Activated CD8-positive, alpha-beta memory T cell treated with anti-CD3 and anti-CD28 coated beads, Interleukin-2, amount 10 ng/mL, durations not matched to agents 7 days and 5 days (primary cell): ENCODE results near the gene STK39. TPM values are rescaled to one million over a fixed set of nuclear protein-coding genes. Genes with fewer than 3 reads are reported as not detected.

Experiments
- ATAC-seq: fragments of 150-1000 bp; cut with Tn5 transposase; one replicate; pipeline ENCODE4 v1.10.0; 2021; ENCODE audit warnings: moderate library complexity
- CTCF ChIA-PET: fragments of 350-600 bp; sonication (Branson Sonifier 250); formaldehyde crosslinking; loops from one replicate; lab custom pipeline; 2021; ENCODE audit warnings: antibody characterized with exemption; lab: Charles Lee
- DNase-seq: peaks from one replicate; pipeline ENCODE4 v3.0.0-alpha.2; 2020
- H3K27ac Mint-ChIP-seq: one replicate; pipeline ENCODE4 v1.8.0; 2021; ENCODE audit warnings: mild to moderate bottlenecking, mixed read lengths
- H3K27me3 Mint-ChIP-seq: one replicate; pipeline ENCODE4 v1.8.0; 2021; ENCODE audit warnings: mixed read lengths
- H3K36me3 Mint-ChIP-seq: one replicate; pipeline ENCODE4 v1.8.0; 2021; ENCODE audit warnings: mild to moderate bottlenecking, mixed read lengths
- H3K4me1 Mint-ChIP-seq: one replicate; pipeline ENCODE4 v1.8.0; 2021; ENCODE audit warnings: mixed read lengths
- H3K4me3 Mint-ChIP-seq: one replicate; pipeline ENCODE4 v1.8.0; 2021; ENCODE audit warnings: mild to moderate bottlenecking, moderate library complexity, mixed read lengths
- H3K9me3 Mint-ChIP-seq: one replicate; pipeline ENCODE4 v1.8.0; 2022; ENCODE audit warnings: low read depth, mixed read lengths
- total RNA-seq, 2 experiments: library from RNA; stranded (reverse); gene quantifications; one replicate each; pipeline ENCODE4 v1.2.3, GENCODE V29; 2021

STK39 gene
- total RNA-seq, 2 experiments from 2014 or later, result 29.4 to 35.7 TPM

- CTCF ChIA-PET, result no interaction called here
- peaks cover 15% of the 10 kb centered on the region for H3K27me3 Mint-ChIP-seq
- no peaks in the 10 kb centered on the region for H3K36me3 Mint-ChIP-seq
- H3K4me3 Mint-ChIP-seq, result no peak overlapping the region
- H3K9me3 Mint-ChIP-seq, result no peaks in the 10 kb centered on the region
- ATAC-seq, result no peak
- no peak for DNase-seq
- no peaks in the 10 kb centered on the region for H3K4me1 Mint-ChIP-seq
- H3K27ac Mint-ChIP-seq, result no peak overlapping the region
Observed at GRCh38 chr2:167943897-167944296, 303.5 kb downstream of the STK39 start.

- H3K27ac Mint-ChIP-seq, result no peak overlapping the region
- H3K36me3 Mint-ChIP-seq, result no peaks in the 10 kb centered on the region
- no peaks in the 10 kb centered on the region for H3K4me1 Mint-ChIP-seq
- CTCF ChIA-PET, result no interaction called here
- H3K4me3 Mint-ChIP-seq, result no peak overlapping the region
- H3K9me3 Mint-ChIP-seq, result no peaks in the 10 kb centered on the region
- no peak for DNase-seq
- no peak for ATAC-seq
- peaks cover 20% of the 10 kb centered on the region for H3K27me3 Mint-ChIP-seq
Observed at GRCh38 chr2:167943368-167943767, 304.0 kb downstream of the STK39 start.

GRCh38 chr2:167942366-167943081 is 304.9 kb downstream of the STK39 start:
- Mint-ChIP-seq H3K36me3 (no peaks in the 10 kb centered on the region), H3K9me3 (no peaks in the 10 kb centered on the region)

GRCh38 chr2:167941604-167942003 is 305.8 kb downstream of the STK39 start:
- no peak for DNase-seq
- H3K4me3 Mint-ChIP-seq, result no peak overlapping the region
- no peaks in the 10 kb centered on the region for H3K4me1 Mint-ChIP-seq
- H3K27ac Mint-ChIP-seq, result no peak overlapping the region
- no peak for ATAC-seq
- H3K9me3 Mint-ChIP-seq, result no peaks in the 10 kb centered on the region
- CTCF ChIA-PET, result no interaction called here
- no peaks in the 10 kb centered on the region for H3K36me3 Mint-ChIP-seq
- H3K27me3 Mint-ChIP-seq, result peaks cover 25% of the 10 kb centered on the region

More at GRCh38 chr2:167942366-167943081, 304.9 kb downstream of the STK39 start:
- H3K27me3 Mint-ChIP-seq, result peaks cover 22% of the 10 kb centered on the region
- H3K4me1 Mint-ChIP-seq, result no peaks in the 10 kb centered on the region
- no peak overlapping the region for H3K27ac Mint-ChIP-seq
- H3K4me3 Mint-ChIP-seq, result no peak overlapping the region
- no peak for DNase-seq
- ATAC-seq, result no peak
- CTCF ChIA-PET, result no interaction called here

GRCh38 chr2:167940734-167941507 is 306.5 kb downstream of the STK39 start:
- H3K4me1 Mint-ChIP-seq, result no peaks in the 10 kb centered on the region
- H3K27ac Mint-ChIP-seq, result no peak overlapping the region
- CTCF ChIA-PET, result no interaction called here
- H3K4me3 Mint-ChIP-seq, result no peak overlapping the region
- H3K9me3 Mint-ChIP-seq, result no peaks in the 10 kb centered on the region
- no peak for DNase-seq
- peaks cover 26% of the 10 kb centered on the region for H3K27me3 Mint-ChIP-seq
- ATAC-seq, result no peak
- no peaks in the 10 kb centered on the region for H3K36me3 Mint-ChIP-seq

GRCh38 chr2:167940346-167940725 is 307.1 kb downstream of the STK39 start:
- Mint-ChIP-seq H3K9me3 (no peaks in the 10 kb centered on the region), H3K4me3 (no peak overlapping the region), H3K36me3 (no peaks in the 10 kb centered on the region), H3K27ac (no peak overlapping the region), H3K4me1 (no peaks in the 10 kb centered on the region), H3K27me3 (peaks cover 26% of the 10 kb centered on the region)
- CTCF ChIA-PET, result no interaction called here
- no peak for ATAC-seq
- no peak for DNase-seq

- ATAC-seq (no peak), DNase-seq (no peak)
- Mint-ChIP-seq H3K9me3 (no peaks in the 10 kb centered on the region), H3K27me3 (peaks cover 26% of the 10 kb centered on the region), H3K27ac (no peak overlapping the region), H3K4me1 (no peaks in the 10 kb centered on the region), H3K4me3 (no peak overlapping the region), H3K36me3 (no peaks in the 10 kb centered on the region)
- CTCF ChIA-PET, result no interaction called here
Observed at GRCh38 chr2:167939514-167940345, 307.7 kb downstream of the STK39 start.

- no peak for ATAC-seq
- Mint-ChIP-seq H3K27me3 (peaks cover 26% of the 10 kb centered on the region), H3K4me3 (no peak overlapping the region), H3K4me1 (no peaks in the 10 kb centered on the region), H3K36me3 (no peaks in the 10 kb centered on the region), H3K9me3 (no peaks in the 10 kb centered on the region), H3K27ac (no peak overlapping the region)
- CTCF ChIA-PET, result interaction anchor here (0.8 kb wide), 1 partner anchor 32 kb away, joined by 3 read pairs; no protein-coding TSS in a partner anchor
- no peak for DNase-seq
Observed at GRCh38 chr2:167937403-167937802, 310.0 kb downstream of the STK39 start.

- H3K27me3 Mint-ChIP-seq, result peaks cover 19% of the 10 kb centered on the region
- no peak overlapping the region for H3K27ac Mint-ChIP-seq
- no peak for ATAC-seq
- H3K4me3 Mint-ChIP-seq, result no peak overlapping the region
- no peak for DNase-seq
- no peaks in the 10 kb centered on the region for H3K4me1 Mint-ChIP-seq
- CTCF ChIA-PET, result no interaction called here
- H3K9me3 Mint-ChIP-seq, result no peaks in the 10 kb centered on the region
- H3K36me3 Mint-ChIP-seq, result no peaks in the 10 kb centered on the region
Observed at GRCh38 chr2:167935803-167936110, 311.6 kb downstream of the STK39 start.

GRCh38 chr2:167933097-167933814 is 314.1 kb downstream of the STK39 start:
- Mint-ChIP-seq H3K27ac (no peak overlapping the region), H3K9me3 (no peaks in the 10 kb centered on the region), H3K27me3 (peaks cover 21% of the 10 kb centered on the region), H3K36me3 (no peaks in the 10 kb centered on the region), H3K4me3 (no peak overlapping the region), H3K4me1 (no peaks in the 10 kb centered on the region)
- CTCF ChIA-PET, result no interaction called here
- DNase-seq (no peak), ATAC-seq (no peak)

- H3K4me1 Mint-ChIP-seq, result no peaks in the 10 kb centered on the region
- no peak overlapping the region for H3K4me3 Mint-ChIP-seq
- H3K27me3 Mint-ChIP-seq, result peaks cover 18% of the 10 kb centered on the region
- ATAC-seq (no peak), DNase-seq (no peak)
- H3K36me3 Mint-ChIP-seq, result no peaks in the 10 kb centered on the region
- no peak overlapping the region for H3K27ac Mint-ChIP-seq
- H3K9me3 Mint-ChIP-seq, result no peaks in the 10 kb centered on the region
- CTCF ChIA-PET, result no interaction called here
Observed at GRCh38 chr2:167932123-167932693, 315.2 kb downstream of the STK39 start.

- ATAC-seq, result no peak
- Mint-ChIP-seq H3K36me3 (no peaks in the 10 kb centered on the region), H3K4me1 (no peaks in the 10 kb centered on the region), H3K4me3 (no peak overlapping the region), H3K9me3 (no peaks in the 10 kb centered on the region), H3K27me3 (peaks cover 15% of the 10 kb centered on the region), H3K27ac (no peak overlapping the region)
- DNase-seq, result no peak
- CTCF ChIA-PET, result no interaction called here
Observed at GRCh38 chr2:167929484-167929883, 317.9 kb downstream of the STK39 start.

GRCh38 chr2:167928434-167928833 is 319.0 kb downstream of the STK39 start:
- peaks cover 15% of the 10 kb centered on the region for H3K27me3 Mint-ChIP-seq
- no peaks in the 10 kb centered on the region for H3K9me3 Mint-ChIP-seq
- H3K4me3 Mint-ChIP-seq, result no peak overlapping the region
- H3K4me1 Mint-ChIP-seq, result no peaks in the 10 kb centered on the region
- CTCF ChIA-PET, result no interaction called here
- H3K27ac Mint-ChIP-seq, result no peak overlapping the region
- ATAC-seq (no peak), DNase-seq (no peak)
- no peaks in the 10 kb centered on the region for H3K36me3 Mint-ChIP-seq
